ENCODE measurements around the gene KCTD2.
A peak's percentile ranks its signal among the peaks of the same experiment; 100 is the strongest.
"Not testable (repeated sequence)": the region's sequence is repeated elsewhere in the genome, so short reads cannot be mapped to it uniquely, and the experiment has no call there.

KCTD2 gene

GRCh38 chr17:75020331-75021110 is 26.5 kb upstream of the KCTD2 start:
- no peak for DNase-seq (ENCODE audit: low read depth)

- no peak for DNase-seq (ENCODE audit: low read depth)
These were observed 22.2 kb upstream of the KCTD2 start for GRCh38 chr17:75024686-75025397.

- not testable (repeated sequence) for DNase-seq (ENCODE audit: low read depth)
These were observed 21.7 kb upstream of the KCTD2 start for GRCh38 chr17:75025398-75025734.

- DNase-seq (ENCODE audit: low read depth) = not testable (repeated sequence)
These were observed 20.4 kb upstream of the KCTD2 start for GRCh38 chr17:75026650-75027049.

GRCh38 chr17:75030161-75030560 is 16.9 kb upstream of the KCTD2 start:
- no peak for DNase-seq (ENCODE audit: low read depth)

GRCh38 chr17:75031972-75032719 is 14.9 kb upstream of the KCTD2 start:
- DNase-seq (ENCODE audit: low read depth) = peak; percentile 34

- no peak for DNase-seq (ENCODE audit: low read depth)
These were observed 14.2 kb upstream of the KCTD2 start for GRCh38 chr17:75032720-75033280.

- peak; percentile 65 for DNase-seq (ENCODE audit: low read depth)
These were observed 13.4 kb upstream of the KCTD2 start for GRCh38 chr17:75033346-75034235.

- DNase-seq (ENCODE audit: low read depth) = peak; percentile 64
These were observed 12.7 kb upstream of the KCTD2 start for GRCh38 chr17:75034236-75034908.

GRCh38 chr17:75036643-75037268 is 10.3 kb upstream of the KCTD2 start:
- DNase-seq (ENCODE audit: low read depth) = peak; percentile 56

- no peak for DNase-seq (ENCODE audit: low read depth)
These were observed 7.8 kb upstream of the KCTD2 start for GRCh38 chr17:75039238-75039637.

GRCh38 chr17:75041656-75042280 is 5.3 kb upstream of the KCTD2 start:
- no peak for DNase-seq (ENCODE audit: low read depth)

GRCh38 chr17:75043789-75044188 is 3.2 kb upstream of the KCTD2 start:
- not testable (repeated sequence) for DNase-seq (ENCODE audit: low read depth)

- no peak for DNase-seq (ENCODE audit: low read depth)
These were observed 2.3 kb upstream of the KCTD2 start for GRCh38 chr17:75044716-75045115.

- not testable (repeated sequence) for DNase-seq (ENCODE audit: low read depth)
These were observed 1.0 kb upstream of the KCTD2 start for GRCh38 chr17:75045946-75046406.

- DNase-seq (ENCODE audit: low read depth) = no peak
These were observed 523 bp downstream of the KCTD2 start for GRCh38 chr17:75047398-75048098.

- no peak for DNase-seq (ENCODE audit: low read depth)
These were observed 1.3 kb downstream of the KCTD2 start for GRCh38 chr17:75048249-75048878.

GRCh38 chr17:75049057-75049456 is 2.0 kb downstream of the KCTD2 start:
- DNase-seq (ENCODE audit: low read depth) = no peak

GRCh38 chr17:75049706-75050105 is 2.7 kb downstream of the KCTD2 start:
- DNase-seq (ENCODE audit: low read depth) = no peak

Data from stimulated activated CD8-positive, alpha-beta memory T cell treated with anti-CD3 and anti-CD28 coated beads, Interleukin-12 subunit alpha, Interleukin-12 subunit beta, amount 100 ng/mL, for 4 hours (primary cell).